OCI-LY1 (cell line): ENCODE measurements around the gene UGT1A10.

Experiments
- EZH2 ChIP-seq: fragments of 200-600 bp; sonication (generic), shearing (Covaris generic); IDR thresholded peaks from 2 replicates; pipeline ENCODE4 v1.8.0; 2017; ENCODE audit warnings: borderline replicate concordance, mixed run types, mild to moderate bottlenecking, antibody characterized with exemption, low read length, moderate library complexity, mixed read lengths
- TF ChIP-seq, protein P1 (sequence below): fragments of 200-600 bp; sonication (generic), shearing (Covaris generic); IDR thresholded peaks from 2 replicates; pipeline ENCODE4 v1.5.1; 2017; ENCODE audit warnings: mild to moderate bottlenecking, antibody characterized with exemption, low read length, moderate library complexity, mixed read lengths

DNA sequence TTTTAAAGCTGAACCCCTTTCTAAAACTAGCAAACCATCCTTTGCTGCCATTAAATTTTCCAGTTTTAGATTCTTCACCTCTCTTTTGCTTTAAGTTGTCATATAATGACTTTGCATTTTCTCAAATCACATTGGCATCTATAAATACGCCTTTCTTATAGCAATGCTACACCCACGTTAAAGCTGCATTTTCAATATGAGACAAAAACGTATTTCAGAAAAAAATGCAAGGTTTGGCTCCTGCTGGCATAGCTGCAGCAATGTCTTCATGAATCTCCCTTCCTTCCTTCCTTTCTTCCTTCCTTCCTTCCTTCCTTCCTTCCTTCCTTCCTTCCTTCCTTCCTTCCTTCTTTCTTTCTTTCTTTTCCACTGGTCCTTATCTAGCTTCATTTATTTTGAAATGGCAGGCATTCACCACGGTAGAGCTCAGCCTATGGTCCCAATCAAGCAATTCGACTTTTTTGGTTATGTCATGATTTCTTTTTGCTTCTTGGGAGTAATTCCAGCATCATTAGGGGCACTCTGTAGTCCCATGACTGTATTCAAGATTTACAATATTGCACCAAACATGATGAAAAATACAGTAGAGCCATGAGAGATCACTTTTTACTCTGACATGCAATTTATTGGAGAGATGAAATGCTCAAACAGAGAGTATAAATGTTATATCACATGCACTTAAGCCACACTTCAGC, 8.8 kb upstream of the UGT1A10 start:
- TF ChIP-seq, protein P1, sequence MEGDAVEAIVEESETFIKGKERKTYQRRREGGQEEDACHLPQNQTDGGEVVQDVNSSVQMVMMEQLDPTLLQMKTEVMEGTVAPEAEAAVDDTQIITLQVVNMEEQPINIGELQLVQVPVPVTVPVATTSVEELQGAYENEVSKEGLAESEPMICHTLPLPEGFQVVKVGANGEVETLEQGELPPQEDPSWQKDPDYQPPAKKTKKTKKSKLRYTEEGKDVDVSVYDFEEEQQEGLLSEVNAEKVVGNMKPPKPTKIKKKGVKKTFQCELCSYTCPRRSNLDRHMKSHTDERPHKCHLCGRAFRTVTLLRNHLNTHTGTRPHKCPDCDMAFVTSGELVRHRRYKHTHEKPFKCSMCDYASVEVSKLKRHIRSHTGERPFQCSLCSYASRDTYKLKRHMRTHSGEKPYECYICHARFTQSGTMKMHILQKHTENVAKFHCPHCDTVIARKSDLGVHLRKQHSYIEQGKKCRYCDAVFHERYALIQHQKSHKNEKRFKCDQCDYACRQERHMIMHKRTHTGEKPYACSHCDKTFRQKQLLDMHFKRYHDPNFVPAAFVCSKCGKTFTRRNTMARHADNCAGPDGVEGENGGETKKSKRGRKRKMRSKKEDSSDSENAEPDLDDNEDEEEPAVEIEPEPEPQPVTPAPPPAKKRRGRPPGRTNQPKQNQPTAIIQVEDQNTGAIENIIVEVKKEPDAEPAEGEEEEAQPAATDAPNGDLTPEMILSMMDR = no peak
- no peak for TF ChIP-seq EZH2
